Activated CD4-positive, alpha-beta T cell treated with anti-CD3 and anti-CD28 coated beads for 36 hours (primary cell): ENCODE measurements around the gene FBXO39. TPM values are rescaled to one million over a fixed set of nuclear protein-coding genes. Genes with fewer than 3 reads are reported as not detected.
"Not testable (repeated sequence)": the region's sequence is repeated elsewhere in the genome, so short reads cannot be mapped to it uniquely, and the experiment has no call there.

Source experiments
- ATAC-seq: fragments of 200-7000 bp; cut with Tn5 transposase; one replicate; pipeline ENCODE4 v1.10.0; 2021; ENCODE audit warnings: mild to moderate bottlenecking, moderate library complexity
- CTCF ChIA-PET: fragments of 350-600 bp; sonication (Branson Sonifier 250); formaldehyde crosslinking; loops from one replicate; lab custom pipeline; 2021; ENCODE audit warnings: antibody characterized with exemption; lab: Charles Lee
- POLR2A ChIA-PET: fragments of 350-600 bp; sonication (Branson Sonifier 250); formaldehyde crosslinking; loops from one replicate; lab custom pipeline; 2021; ENCODE audit warnings: antibody characterized with exemption, inconsistent platforms; lab: Charles Lee
- DNase-seq: peaks from one replicate; pipeline ENCODE4 v3.0.0-alpha.2; 2020
- H3K27ac Mint-ChIP-seq: one replicate; pipeline ENCODE4 v1.8.0; 2021; ENCODE audit warnings: mixed read lengths
- H3K27me3 Mint-ChIP-seq: one replicate; pipeline ENCODE4 v1.8.0; 2021; ENCODE audit warnings: mixed read lengths
- H3K36me3 Mint-ChIP-seq: one replicate; pipeline ENCODE4 v1.8.0; 2021; ENCODE audit warnings: low read depth, mixed read lengths
- H3K4me1 Mint-ChIP-seq: one replicate; pipeline ENCODE4 v1.8.0; 2021; ENCODE audit warnings: mixed read lengths
- H3K4me3 Mint-ChIP-seq: one replicate; pipeline ENCODE4 v1.8.0; 2021; ENCODE audit warnings: mild to moderate bottlenecking, moderate library complexity, mixed read lengths
- H3K9me3 Mint-ChIP-seq: one replicate; pipeline ENCODE4 v1.8.0; 2021; ENCODE audit warnings: low read depth, mixed read lengths
- intact Hi-C, 2 experiments: fragments of 100-400 bp; cut with DNase I in 1 of 2; cut with micrococcal nuclease in 1 of 2; formaldehyde crosslinking; loops; one replicate each; pipeline versions ENCODE4 v1.14.2 to v1.15.1; 2022 to 2024; cut with DNase I, micrococcal nuclease
- total RNA-seq, 2 experiments: library from RNA; stranded (reverse); gene quantifications; one replicate each; pipeline ENCODE4 v1.2.3, GENCODE V29; 2021

The FBXO39 gene
- total RNA-seq, 2 experiments from 2014 or later: 0.19 to 0.27 TPM

- H3K4me3 Mint-ChIP-seq: no peak overlapping the region
- H3K4me1 Mint-ChIP-seq: no peaks in the 10 kb centered on the region
- DNase-seq (peak; percentile 15), ATAC-seq (peak; percentile 36)
- ChIA-PET POLR2A (no interaction called here), CTCF (no interaction called here)
- intact Hi-C loops: no loop called here
- no peaks in the 10 kb centered on the region for H3K9me3 Mint-ChIP-seq
- peaks cover 21% of the 10 kb centered on the region for H3K27me3 Mint-ChIP-seq
- no peaks in the 10 kb centered on the region for H3K36me3 Mint-ChIP-seq
- H3K27ac Mint-ChIP-seq: no peak overlapping the region
Observed at GRCh38 chr17:6815775-6816174, 39.8 kb downstream of the FBXO39 start.

GRCh38 chr17:6816368-6816767 is 40.4 kb downstream of the FBXO39 start:
- H3K36me3 Mint-ChIP-seq, H3K9me3 Mint-ChIP-seq, H3K27ac Mint-ChIP-seq, H3K4me3 Mint-ChIP-seq, intact Hi-C loops, ATAC-seq, DNase-seq, H3K4me1 Mint-ChIP-seq, POLR2A ChIA-PET, CTCF ChIA-PET: not testable (repeated sequence)
- peaks cover 23% of the 10 kb centered on the region for H3K27me3 Mint-ChIP-seq

- Mint-ChIP-seq H3K9me3 (no peaks in the 10 kb centered on the region), H3K4me1 (no peaks in the 10 kb centered on the region), H3K27ac (no peak overlapping the region), H3K36me3 (no peaks in the 10 kb centered on the region), H3K4me3 (no peak overlapping the region), H3K27me3 (peaks cover 21% of the 10 kb centered on the region)
- ATAC-seq (no peak), DNase-seq (no peak)
- ChIA-PET CTCF (interaction anchor here (1.3 kb wide), 1 partner anchor 9 kb away, joined by 3 read pairs; no protein-coding TSS in a partner anchor), POLR2A (interaction anchor here (0.6 kb wide), 1 partner anchor 146 kb away, joined by 3 read pairs; no protein-coding TSS in a partner anchor)
- intact Hi-C loops: no loop called here
Observed at GRCh38 chr17:6818938-6819337, 42.9 kb downstream of the FBXO39 start.

GRCh38 chr17:6823011-6823442 is 47.0 kb downstream of the FBXO39 start:
- Mint-ChIP-seq H3K9me3 (no peaks in the 10 kb centered on the region), H3K4me3 (no peak overlapping the region), H3K27me3 (peaks cover 26% of the 10 kb centered on the region), H3K36me3 (no peaks in the 10 kb centered on the region), H3K27ac (no peak overlapping the region), H3K4me1 (no peaks in the 10 kb centered on the region)
- CTCF ChIA-PET: interaction anchor here (0.6 to 0.8 kb wide), 3 partner anchors 20 to 130 kb away, joined by 3 read pairs; no protein-coding TSS in a partner anchor
- DNase-seq (no peak), ATAC-seq (peak; percentile 33)
- POLR2A ChIA-PET: no interaction called here
- intact Hi-C loops: no loop called here

- no peak overlapping the region for H3K4me3 Mint-ChIP-seq
- H3K9me3 Mint-ChIP-seq: no peaks in the 10 kb centered on the region
- ATAC-seq (no peak), DNase-seq (no peak)
- no peaks in the 10 kb centered on the region for H3K36me3 Mint-ChIP-seq
- H3K27me3 Mint-ChIP-seq: peaks cover 31% of the 10 kb centered on the region
- intact Hi-C loops: no loop called here
- ChIA-PET POLR2A (no interaction called here), CTCF (interaction anchor here (2.0 kb wide), 1 partner anchor 13 kb away, joined by 7 read pairs; no protein-coding TSS in a partner anchor)
- H3K27ac Mint-ChIP-seq: no peak overlapping the region
- H3K4me1 Mint-ChIP-seq: peaks cover 15% of the 10 kb centered on the region
Observed at GRCh38 chr17:6830383-6830986, 54.5 kb downstream of the FBXO39 start.

GRCh38 chr17:6831661-6832263 is 55.7 kb downstream of the FBXO39 start, which contains the start of gene TEKT1:
TEKT1 (minus strand) TSS chr17:6831729; CDS start chr17:6830376, 1,353 bp downstream.
- Mint-ChIP-seq H3K4me3 (peak within 1 kb of the TSS; percentile 46), H3K9me3 (no peaks in the 10 kb centered on the region), H3K4me1 (peaks cover 15% of the 10 kb centered on the region), H3K36me3 (no peaks in the 10 kb centered on the region), H3K27ac (no peak within 1 kb of the TSS), H3K27me3 (peaks cover 31% of the 10 kb centered on the region)
- ATAC-seq (peak; percentile 90), DNase-seq (peak; percentile 80)
- ChIA-PET POLR2A (no interaction called here), CTCF (interaction anchor here (0.7 to 3.3 kb wide), 2 partner anchors 11 to 79 kb away, joined by 4 to 19 read pairs; no protein-coding TSS in a partner anchor)
- intact Hi-C loops: no loop called here

Other genes starting within 250 kb of the FBXO39 start
- under 1 TPM; 0.69 to 0.72 TPM for gene PITPNM3, start 219.7 kb upstream of the FBXO39 start, total RNA-seq
- gene KIAA0753, start 135.5 kb upstream of the FBXO39 start, total RNA-seq: 10 to 100 TPM; 17.1 to 24.9 TPM
- 100 to 1,000 TPM in 1 of 2 experiments, 10 to 100 TPM in 1; 52.4 to 122 TPM for gene TXNDC17, start 135.2 kb upstream of the FBXO39 start, total RNA-seq
- 10 to 100 TPM; 17.7 to 24.5 TPM for gene MED31, start 124.6 kb upstream of the FBXO39 start, total RNA-seq
- gene C17orf100, start 124.5 kb upstream of the FBXO39 start, total RNA-seq: 1 to 10 TPM; 1.6 to 2.0 TPM
- gene SLC13A5, start 62.8 kb upstream of the FBXO39 start, total RNA-seq: not detected
- gene XAF1, start 20.2 kb upstream of the FBXO39 start, total RNA-seq: 10 to 100 TPM; 47.7 to 48.6 TPM
- not detected for gene TEKT1, start 55.5 kb downstream of the FBXO39 start, total RNA-seq
- not detected for gene ALOX12, start 219.8 kb downstream of the FBXO39 start, total RNA-seq
- 100 to 1,000 TPM; 112 to 145 TPM for gene RNASEK, start 236.4 kb downstream of the FBXO39 start, total RNA-seq
- gene BCL6B, start 246.8 kb downstream of the FBXO39 start, total RNA-seq: under 1 TPM; 0.27 to 0.46 TPM